ENCODE data around the gene TRIM21. TPM values are rescaled to one million over a fixed set of nuclear protein-coding genes. Genes with fewer than 3 reads are reported as not detected.
"Not testable (repeated sequence)": the region's sequence is repeated elsewhere in the genome, so short reads cannot be mapped to it uniquely, and the experiment has no call there.

Gene TRIM21
- total and polyA plus RNA-seq, 10 of the 15 experiments (the other 5 are each of a cell fraction or from before 2014, with no cell fraction given): 24.3 to 80.6 (median 31.7) TPM

DNA sequence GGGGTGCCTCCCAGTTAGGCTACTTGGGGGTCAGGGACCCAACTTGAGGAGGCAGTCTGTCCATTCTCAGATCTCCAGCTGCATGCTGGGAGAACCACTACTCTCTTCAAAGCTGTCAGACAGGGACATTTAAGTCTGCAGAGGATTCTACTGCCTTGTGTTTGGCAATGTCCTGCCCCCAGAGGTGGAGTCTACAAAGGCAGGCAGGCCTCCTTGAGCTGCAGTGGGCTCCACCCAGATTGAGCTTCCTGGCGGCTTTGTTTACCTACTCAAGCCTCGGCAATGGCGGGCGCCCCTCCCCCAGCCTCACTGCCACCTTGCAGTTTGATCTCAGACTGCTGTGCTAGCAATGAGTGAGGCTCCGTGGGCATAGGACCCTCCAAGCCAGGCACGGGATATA lies 12.7 kb upstream of the TRIM21 start:
- H3K4me2 ChIP-seq (ENCODE audit: control insufficient read depth, insufficient read depth); H3K27me3 ChIP-seq (replicated peaks in 1 of 2; ENCODE audit: control insufficient read depth in 2 of 2, insufficient read depth in 2 of 2, low read length in 1 of 2); DNase-seq (ENCODE audit: low read depth, low spot score); RAD21 ChIA-PET (ENCODE audit: unreplicated experiment); SMC1A ChIA-PET (ENCODE audit: uncharacterized antibody, unreplicated experiment); CTCF ChIA-PET; H3K4me3 ChIP-seq; BruUV-seq (replicated peaks); H4K20me1 ChIP-seq (ENCODE audit: control insufficient read depth, insufficient read depth); H3K79me2 ChIP-seq (ENCODE audit: control insufficient read depth, insufficient read depth, low read length); H3K4me1 ChIP-seq (ENCODE audit: control insufficient read depth, insufficient read depth, low read length); H3K9ac ChIP-seq (ENCODE audit: control insufficient read depth, insufficient read depth, low read length); H3K9me3 ChIP-seq (replicated peaks; ENCODE audit: control insufficient read depth, insufficient read depth, low read length); H3K36me3 ChIP-seq (ENCODE audit: control insufficient read depth in 2 of 2, insufficient read depth in 2 of 2, low read length in 1 of 2); POLR2A ChIA-PET; intact Hi-C loops (cut with micrococcal nuclease; ENCODE audit: unreplicated experiment); in situ Hi-C loops (cut with MboI); FAIRE-seq; ATAC-seq; H3K27ac ChIP-seq (ENCODE audit: control insufficient read depth, insufficient read depth); H2AFZ ChIP-seq (ENCODE audit: control insufficient read depth, low read depth, low read length): not testable (repeated sequence)
- 30% methylated on average over 3 of the region's 6 CpGs for WGBS (ENCODE audit: insufficient coverage, insufficient replicate concordance, low lambda C conversion rate, missing lambda C conversion rate)

DNA sequence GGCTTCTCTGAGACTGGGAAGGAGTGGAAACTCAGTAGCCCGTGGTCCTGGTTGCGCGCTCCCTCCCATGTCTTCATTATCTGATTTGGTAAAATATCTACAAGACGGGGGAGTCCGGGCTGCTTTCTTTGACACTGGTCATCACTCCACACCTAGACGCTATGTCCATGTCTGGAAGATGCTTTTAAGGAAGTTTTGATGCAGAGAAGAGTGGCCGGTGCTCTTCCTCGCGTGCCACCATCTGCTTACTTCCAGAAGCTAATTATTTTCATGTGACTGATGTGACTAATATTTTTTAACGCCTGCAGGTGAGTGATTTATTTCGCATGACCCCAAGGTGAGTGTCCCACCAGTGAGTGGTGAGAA lies 339 bp upstream of the TRIM21 start:
- ChIA-PET SMC1A (ENCODE audit: uncharacterized antibody, unreplicated experiment) (interaction anchor here (0.8 kb wide), 2 partner anchors 9 to 78 kb away, joined by 4 read pairs; no protein-coding TSS in a partner anchor), POLR2A (no interaction called here), CTCF (interaction anchor here (1.0 to 2.4 kb wide), 2 partner anchors 100 to 206 kb away, joined by 3 to 10 read pairs; no protein-coding TSS in a partner anchor), RAD21 (ENCODE audit: unreplicated experiment) (interaction anchor here (1.3 to 1.9 kb wide), 2 partner anchors 20 to 206 kb away, joined by 3 to 6 read pairs; no protein-coding TSS in a partner anchor)
- no TSS peak for BruUV-seq (replicated peaks)
- Histone ChIP-seq H3K9me3 (replicated peaks; ENCODE audit: control insufficient read depth, insufficient read depth, low read length) (no peaks in the 10 kb centered on the region; the same call in 2 of the 3 replicates), H3K27me3 (replicated peaks in 1 of 2; ENCODE audit: control insufficient read depth in 2 of 2, insufficient read depth in 2 of 2, low read length in 1 of 2) (no peaks in the 10 kb centered on the region), H2AFZ (ENCODE audit: control insufficient read depth, low read depth, low read length) (peak overlapping the region; percentile 95), H3K27ac (ENCODE audit: control insufficient read depth, insufficient read depth) (no peak overlapping the region), H3K9ac (ENCODE audit: control insufficient read depth, insufficient read depth, low read length) (peak overlapping the region; percentile 91; the same call in 1 of the 2 replicates), H3K79me2 (ENCODE audit: control insufficient read depth, insufficient read depth, low read length) (peaks cover 16% of the 10 kb centered on the region), H3K4me1 (ENCODE audit: control insufficient read depth, insufficient read depth, low read length) (no peaks in the 10 kb centered on the region), H3K4me3 (peak overlapping the region; percentile 87), H4K20me1 (ENCODE audit: control insufficient read depth, insufficient read depth) (no peaks in the 10 kb centered on the region), H3K36me3 (ENCODE audit: control insufficient read depth in 2 of 2, insufficient read depth in 2 of 2, low read length in 1 of 2) (peaks cover 2 to 10% of the 10 kb centered on the region in 2 experiments), H3K4me2 (ENCODE audit: control insufficient read depth, insufficient read depth) (peak overlapping the region; percentile 70; the same call in 1 of the 2 replicates)
- 55% methylated on average over 11 of the region's 11 CpGs for WGBS (ENCODE audit: insufficient coverage, insufficient replicate concordance, low lambda C conversion rate, missing lambda C conversion rate)
- FAIRE-seq (peak; percentile 56), ATAC-seq (peak; percentile 23), DNase-seq (ENCODE audit: low read depth, low spot score) (no peak)
- in situ Hi-C loops (cut with MboI): loop anchor here (25.0 kb wide), 1 partner anchor 557 kb away; the partner anchor contains the start of gene RHOG
- intact Hi-C loops (cut with micrococcal nuclease; ENCODE audit: unreplicated experiment): loop anchor here (5.0 kb wide), 2 partner anchors 98 to 212 kb away; no protein-coding TSS in a partner anchor
- TF ChIP-seq, protein P1, sequence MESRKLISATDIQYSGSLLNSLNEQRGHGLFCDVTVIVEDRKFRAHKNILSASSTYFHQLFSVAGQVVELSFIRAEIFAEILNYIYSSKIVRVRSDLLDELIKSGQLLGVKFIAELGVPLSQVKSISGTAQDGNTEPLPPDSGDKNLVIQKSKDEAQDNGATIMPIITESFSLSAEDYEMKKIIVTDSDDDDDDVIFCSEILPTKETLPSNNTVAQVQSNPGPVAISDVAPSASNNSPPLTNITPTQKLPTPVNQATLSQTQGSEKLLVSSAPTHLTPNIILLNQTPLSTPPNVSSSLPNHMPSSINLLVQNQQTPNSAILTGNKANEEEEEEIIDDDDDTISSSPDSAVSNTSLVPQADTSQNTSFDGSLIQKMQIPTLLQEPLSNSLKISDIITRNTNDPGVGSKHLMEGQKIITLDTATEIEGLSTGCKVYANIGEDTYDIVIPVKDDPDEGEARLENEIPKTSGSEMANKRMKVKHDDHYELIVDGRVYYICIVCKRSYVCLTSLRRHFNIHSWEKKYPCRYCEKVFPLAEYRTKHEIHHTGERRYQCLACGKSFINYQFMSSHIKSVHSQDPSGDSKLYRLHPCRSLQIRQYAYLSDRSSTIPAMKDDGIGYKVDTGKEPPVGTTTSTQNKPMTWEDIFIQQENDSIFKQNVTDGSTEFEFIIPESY (IDR thresholded peaks at IDR 0.05): no peak
- TF ChIP-seq PAX8 (IDR thresholded peaks at IDR 0.05) (no peak), HDAC2 (IDR thresholded peaks at IDR 0.05) (no peak), RFX5 (IDR thresholded peaks at IDR 0.05; ENCODE audit: low read depth, low read length) (no peak), RELA (IDR thresholded peaks at IDR 0.05; ENCODE audit: borderline replicate concordance, partially characterized antibody) (no peak)
- TF ChIP-seq, protein P2, sequence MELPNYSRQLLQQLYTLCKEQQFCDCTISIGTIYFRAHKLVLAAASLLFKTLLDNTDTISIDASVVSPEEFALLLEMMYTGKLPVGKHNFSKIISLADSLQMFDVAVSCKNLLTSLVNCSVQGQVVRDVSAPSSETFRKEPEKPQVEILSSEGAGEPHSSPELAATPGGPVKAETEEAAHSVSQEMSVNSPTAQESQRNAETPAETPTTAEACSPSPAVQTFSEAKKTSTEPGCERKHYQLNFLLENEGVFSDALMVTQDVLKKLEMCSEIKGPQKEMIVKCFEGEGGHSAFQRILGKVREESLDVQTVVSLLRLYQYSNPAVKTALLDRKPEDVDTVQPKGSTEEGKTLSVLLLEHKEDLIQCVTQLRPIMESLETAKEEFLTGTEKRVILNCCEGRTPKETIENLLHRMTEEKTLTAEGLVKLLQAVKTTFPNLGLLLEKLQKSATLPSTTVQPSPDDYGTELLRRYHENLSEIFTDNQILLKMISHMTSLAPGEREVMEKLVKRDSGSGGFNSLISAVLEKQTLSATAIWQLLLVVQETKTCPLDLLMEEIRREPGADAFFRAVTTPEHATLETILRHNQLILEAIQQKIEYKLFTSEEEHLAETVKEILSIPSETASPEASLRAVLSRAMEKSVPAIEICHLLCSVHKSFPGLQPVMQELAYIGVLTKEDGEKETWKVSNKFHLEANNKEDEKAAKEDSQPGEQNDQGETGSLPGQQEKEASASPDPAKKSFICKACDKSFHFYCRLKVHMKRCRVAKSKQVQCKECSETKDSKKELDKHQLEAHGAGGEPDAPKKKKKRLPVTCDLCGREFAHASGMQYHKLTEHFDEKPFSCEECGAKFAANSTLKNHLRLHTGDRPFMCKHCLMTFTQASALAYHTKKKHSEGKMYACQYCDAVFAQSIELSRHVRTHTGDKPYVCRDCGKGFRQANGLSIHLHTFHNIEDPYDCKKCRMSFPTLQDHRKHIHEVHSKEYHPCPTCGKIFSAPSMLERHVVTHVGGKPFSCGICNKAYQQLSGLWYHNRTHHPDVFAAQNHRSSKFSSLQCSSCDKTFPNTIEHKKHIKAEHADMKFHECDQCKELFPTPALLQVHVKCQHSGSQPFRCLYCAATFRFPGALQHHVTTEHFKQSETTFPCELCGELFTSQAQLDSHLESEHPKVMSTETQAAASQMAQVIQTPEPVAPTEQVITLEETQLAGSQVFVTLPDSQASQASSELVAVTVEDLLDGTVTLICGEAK (IDR thresholded peaks at IDR 0.05; ENCODE audit: borderline replicate concordance): no peak
- TF ChIP-seq, protein P3, sequence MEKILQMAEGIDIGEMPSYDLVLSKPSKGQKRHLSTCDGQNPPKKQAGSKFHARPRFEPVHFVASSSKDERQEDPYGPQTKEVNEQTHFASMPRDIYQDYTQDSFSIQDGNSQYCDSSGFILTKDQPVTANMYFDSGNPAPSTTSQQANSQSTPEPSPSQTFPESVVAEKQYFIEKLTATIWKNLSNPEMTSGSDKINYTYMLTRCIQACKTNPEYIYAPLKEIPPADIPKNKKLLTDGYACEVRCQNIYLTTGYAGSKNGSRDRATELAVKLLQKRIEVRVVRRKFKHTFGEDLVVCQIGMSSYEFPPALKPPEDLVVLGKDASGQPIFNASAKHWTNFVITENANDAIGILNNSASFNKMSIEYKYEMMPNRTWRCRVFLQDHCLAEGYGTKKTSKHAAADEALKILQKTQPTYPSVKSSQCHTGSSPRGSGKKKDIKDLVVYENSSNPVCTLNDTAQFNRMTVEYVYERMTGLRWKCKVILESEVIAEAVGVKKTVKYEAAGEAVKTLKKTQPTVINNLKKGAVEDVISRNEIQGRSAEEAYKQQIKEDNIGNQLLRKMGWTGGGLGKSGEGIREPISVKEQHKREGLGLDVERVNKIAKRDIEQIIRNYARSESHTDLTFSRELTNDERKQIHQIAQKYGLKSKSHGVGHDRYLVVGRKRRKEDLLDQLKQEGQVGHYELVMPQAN (conservative IDR thresholded peaks at IDR 0.05): no peak

All from GM12878 (cell line).